Measurements from ENCODE around the gene SLC5A11. TPM values are rescaled to one million over a fixed set of nuclear protein-coding genes. Genes with fewer than 3 reads are reported as not detected.

Gene SLC5A11
- polyA plus RNA-seq, 1 donor: 5.6 TPM

Other genes starting within 250 kb of the SLC5A11 start
- 101 TPM for gene TNRC6A, start 116.3 kb upstream of the SLC5A11 start, polyA plus RNA-seq (ENCODE audit: insufficient read length)
- 91.9 TPM for gene ARHGAP17, start 169.4 kb downstream of the SLC5A11 start, polyA plus RNA-seq (ENCODE audit: insufficient read length)